SU-DHL-6 (cell line): Measurements from ENCODE around the gene OR1S1.

ENCODE experiments used
- H2AFZ ChIP-seq: fragments of 200-600 bp; sonication (generic); 2 replicates; pipeline ENCODE4 v1.6.1; 2014; ENCODE audit warnings: low read depth, mild to moderate bottlenecking, moderate library complexity, mixed read lengths, antibody characterized with exemption, low read length; ENCODE audit not compliant: severe bottlenecking
- H3F3A ChIP-seq: fragments of 200-600 bp; shearing (Covaris generic); 2 replicates; pipeline ENCODE4 v1.6.0; 2016; ENCODE audit warnings: antibody characterized with exemption, mild to moderate bottlenecking; ENCODE audit not compliant: insufficient read depth
- H3K27ac ChIP-seq: fragments of 200-600 bp; sonication (generic); 2 replicates; pipeline ENCODE4 v1.5.1; 2016; ENCODE audit warnings: low read depth, mild to moderate bottlenecking, low read length, moderate library complexity, mixed read lengths
- H3K27me3 ChIP-seq: fragments of 200-600 bp; sonication (generic), shearing (Covaris generic); 2 replicates; pipeline ENCODE4 v1.6.0; 2014; ENCODE audit warnings: mild to moderate bottlenecking, low read length
- H3K36me3 ChIP-seq: fragments of 200-600 bp; sonication (generic); 2 replicates; pipeline ENCODE4 v1.6.1; 2014; ENCODE audit warnings: mild to moderate bottlenecking, low read length, mixed read lengths
- H3K4me2 ChIP-seq: fragments of 300-600, 200-600 bp; shearing (Covaris generic), sonication (generic); 2 replicates; pipeline ENCODE4 v1.6.0; 2014; ENCODE audit warnings: low read length, low read depth, mild to moderate bottlenecking; ENCODE audit not compliant: poor library complexity, severe bottlenecking
- H3K4me3 ChIP-seq: fragments of 200-600 bp; sonication (generic); 2 replicates; pipeline ENCODE4 v1.5.1; 2014; ENCODE audit warnings: antibody characterized with exemption, low read length, mild to moderate bottlenecking, mixed read lengths; ENCODE audit not compliant: insufficient read depth, poor library complexity, severe bottlenecking
- H3K79me2 ChIP-seq: fragments of 200-600 bp; sonication (generic); 2 replicates; pipeline ENCODE4 v1.6.1; 2014; ENCODE audit warnings: mild to moderate bottlenecking, low read length, moderate library complexity; ENCODE audit not compliant: insufficient read depth
- H3K9ac ChIP-seq: fragments of 200-600 bp; sonication (generic); 2 replicates; pipeline ENCODE4 v1.7.0; 2014; ENCODE audit warnings: mild to moderate bottlenecking, low read length
- H3K9me2 ChIP-seq: fragments of 200-600 bp; sonication (generic); replicated peaks from 2 replicates; pipeline ENCODE4 v1.6.1; 2014; ENCODE audit warnings: low read length; ENCODE audit not compliant: insufficient read depth
- H3K9me3 ChIP-seq: fragments of 200-600 bp; sonication (generic); 2 replicates; pipeline ENCODE4 v1.6.1; 2014; ENCODE audit warnings: low read length, mixed read lengths; ENCODE audit not compliant: insufficient read depth
- H4K20me1 ChIP-seq: fragments of 200-600 bp; sonication (generic); 2 replicates; pipeline ENCODE4 v1.6.1; 2014; ENCODE audit warnings: low read depth, mild to moderate bottlenecking, antibody characterized with exemption, low read length, moderate library complexity, mixed read lengths
- CTCF ChIP-seq: fragments of 200-600 bp; sonication (generic); IDR thresholded peaks from one replicate; pipeline ENCODE4 v1.5.1; 2017; ENCODE audit warnings: antibody characterized with exemption, mild to moderate bottlenecking, low read length, moderate library complexity; ENCODE audit not compliant: insufficient read depth, poor library complexity, severe bottlenecking
- EZH2phosphoT487 ChIP-seq: fragments of 200-600 bp; sonication (generic), shearing (Covaris generic); conservative IDR thresholded peaks from 2 replicates; pipeline ENCODE4 v1.6.1; 2018; ENCODE audit warnings: mild to moderate bottlenecking, antibody characterized with exemption, low read length, moderate library complexity, mixed read lengths

The OR1S1 gene

GRCh38 chr11:58193391-58193790 lies 19.1 kb upstream of the OR1S1 start:
- no peak overlapping the region for H3K4me2 ChIP-seq
- H3K9ac ChIP-seq = no peak overlapping the region
- H3K27ac ChIP-seq = no peak overlapping the region
- H3F3A ChIP-seq = no peaks in the 10 kb centered on the region
- no peaks in the 10 kb centered on the region for H3K79me2 ChIP-seq
- TF ChIP-seq CTCF (no peak), EZH2phosphoT487 (no peak)
- H4K20me1 ChIP-seq = no peaks in the 10 kb centered on the region
- H3K36me3 ChIP-seq = no peaks in the 10 kb centered on the region
- H3K4me3 ChIP-seq = no peak overlapping the region
- H3K9me3 ChIP-seq = no peaks in the 10 kb centered on the region; the same call in 1 of the 2 replicates
- H3K27me3 ChIP-seq = no peaks in the 10 kb centered on the region
- H3K9me2 ChIP-seq = no peaks in the 10 kb centered on the region
- H2AFZ ChIP-seq = no peak overlapping the region

DNA sequence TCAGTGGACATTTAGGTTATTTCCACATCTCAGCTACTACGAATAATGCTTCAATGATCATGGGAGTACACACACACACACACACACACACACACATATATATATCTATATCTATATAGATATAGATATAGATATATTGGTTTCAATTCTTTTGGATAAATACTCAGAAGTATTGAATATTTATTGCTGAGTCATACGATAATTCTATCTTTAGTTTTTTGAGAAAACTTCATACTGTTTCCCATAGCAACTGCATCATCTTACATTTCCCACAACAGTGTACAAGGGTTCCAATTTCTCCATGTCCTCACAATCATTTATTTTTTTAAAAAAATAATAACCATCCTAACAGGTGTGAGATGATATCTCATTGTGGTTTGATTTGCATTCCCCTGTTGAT lies 16.6 kb upstream of the OR1S1 start:
- no peak for TF ChIP-seq CTCF
- TF ChIP-seq EZH2phosphoT487 = no peak
- H3K4me2 ChIP-seq = no peak overlapping the region
- no peak overlapping the region for H2AFZ ChIP-seq
- H3K36me3 ChIP-seq = no peaks in the 10 kb centered on the region
- H3K27ac ChIP-seq = no peak overlapping the region
- 0 out of 2 replicates have a peak, but pooled peaks cover 2% of the 10 kb centered on the region for H3K9me2 ChIP-seq
- no peaks in the 10 kb centered on the region for H4K20me1 ChIP-seq
- no peaks in the 10 kb centered on the region for H3K27me3 ChIP-seq
- no peaks in the 10 kb centered on the region for H3F3A ChIP-seq
- H3K9ac ChIP-seq = no peak overlapping the region
- H3K4me3 ChIP-seq = no peak overlapping the region
- no peaks in the 10 kb centered on the region; the same call in 1 of the 2 replicates for H3K9me3 ChIP-seq
- no peaks in the 10 kb centered on the region for H3K79me2 ChIP-seq

GRCh38 chr11:58199271-58199670 lies 13.2 kb upstream of the OR1S1 start:
- H3K27me3 ChIP-seq = no peaks in the 10 kb centered on the region
- H3K9me2 ChIP-seq = 0 out of 2 replicates have a peak, but pooled peaks cover 2% of the 10 kb centered on the region
- H3K36me3 ChIP-seq = no peaks in the 10 kb centered on the region
- H3K4me3 ChIP-seq = no peak overlapping the region
- H3K27ac ChIP-seq = no peak overlapping the region
- TF ChIP-seq CTCF = no peak
- no peak for TF ChIP-seq EZH2phosphoT487
- no peaks in the 10 kb centered on the region; the same call in 1 of the 2 replicates for H3K9me3 ChIP-seq
- no peak overlapping the region for H3K9ac ChIP-seq
- no peaks in the 10 kb centered on the region for H3K79me2 ChIP-seq
- H3K4me2 ChIP-seq = no peak overlapping the region
- no peaks in the 10 kb centered on the region for H3F3A ChIP-seq
- H4K20me1 ChIP-seq = no peaks in the 10 kb centered on the region
- H2AFZ ChIP-seq = no peak overlapping the region

DNA sequence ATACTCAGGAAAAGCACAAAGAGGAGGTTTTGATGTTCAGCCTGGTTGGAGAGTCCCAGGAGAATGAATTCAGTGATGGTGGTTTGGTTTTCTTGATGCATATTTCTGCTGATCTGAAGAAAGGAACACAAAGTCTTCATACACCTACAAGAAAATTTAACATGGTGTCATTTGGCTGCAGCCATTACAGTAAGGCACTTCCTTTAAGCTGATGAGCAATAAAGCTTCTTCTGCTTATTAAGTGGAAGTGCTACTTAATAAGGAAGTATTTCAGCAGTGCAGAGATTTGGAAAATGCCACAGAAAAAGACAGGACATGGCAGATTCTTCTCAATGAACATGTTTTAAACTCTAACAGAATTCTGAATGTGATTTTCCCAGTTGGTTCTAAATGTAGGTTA lies 8.5 kb upstream of the OR1S1 start, which contains the start of gene OR1S2:
Gene OR1S2, minus strand, starts transcription at position 101 of the 400 bp plus-strand sequence. Its CDS starts 0 bp downstream, at position 101.
- Histone ChIP-seq H3K4me2 (no peak within 1 kb of the TSS), H3K9me2 (0 out of 2 replicates have a peak, but pooled peaks cover 2% of the 10 kb centered on the region), H3F3A (no peaks in the 10 kb centered on the region), H2AFZ (no peak within 1 kb of the TSS), H3K4me3 (no peak within 1 kb of the TSS), H3K79me2 (no peaks in the 10 kb centered on the region), H3K9ac (no peak within 1 kb of the TSS), H3K27ac (no peak within 1 kb of the TSS), H4K20me1 (no peaks in the 10 kb centered on the region), H3K9me3 (no peaks in the 10 kb centered on the region), H3K36me3 (no peaks in the 10 kb centered on the region), H3K27me3 (no peaks in the 10 kb centered on the region)
- TF ChIP-seq EZH2phosphoT487 = no peak
- TF ChIP-seq CTCF = no peak
